Smooth muscle cell (in vitro differentiated cells): ENCODE data around the gene NR5A2. TPM values are rescaled to one million over a fixed set of nuclear protein-coding genes. Genes with fewer than 3 reads are reported as not detected.

Experiments
- DNase-seq: peaks from one replicate; lab custom pipeline; 2025; ENCODE audit not compliant: unreplicated experiment; lab: John Stamatoyannopoulos, UW
- H2AFZ ChIP-seq: fragments of 200-600 bp; sonication (generic); 2 replicates; pipeline ENCODE4 v1.6.0; 2016; ENCODE audit warnings: antibody characterized with exemption, low read depth, mild to moderate bottlenecking
- H3F3A ChIP-seq: fragments of 200-600 bp; sonication (generic); 2 replicates; pipeline ENCODE4 v1.6.0; 2017; ENCODE audit warnings: antibody characterized with exemption, low read depth
- H3K27ac ChIP-seq: fragments of 200-600 bp; sonication (generic); 2 replicates; pipeline ENCODE4 v1.5.1; 2016; ENCODE audit warnings: low read depth, mild to moderate bottlenecking
- H3K27me3 ChIP-seq: fragments of 200-600 bp; sonication (generic); 2 replicates; pipeline ENCODE4 v1.6.1; 2016; ENCODE audit warnings: low read depth, mild to moderate bottlenecking
- H3K36me3 ChIP-seq: fragments of 200-600 bp; sonication (generic); 2 replicates; pipeline ENCODE4 v1.5.1; 2016; ENCODE audit warnings: low read depth
- H3K4me1 ChIP-seq: fragments of 200-600 bp; sonication (generic); 2 replicates; pipeline ENCODE4 v1.5.1; 2016; ENCODE audit warnings: low read depth
- H3K4me2 ChIP-seq: fragments of 200-600 bp; sonication (generic); 2 replicates; pipeline ENCODE4 v1.6.0; 2016; ENCODE audit warnings: mild to moderate bottlenecking
- H3K4me3 ChIP-seq: fragments of 200-600 bp; sonication (generic); 2 replicates; pipeline ENCODE4 v1.5.1; 2016; ENCODE audit warnings: mild to moderate bottlenecking
- H3K79me2 ChIP-seq: fragments of 200-600 bp; sonication (generic); 2 replicates; pipeline ENCODE4 v1.6.0; 2016; ENCODE audit warnings: low read depth, mild to moderate bottlenecking
- H3K9ac ChIP-seq: fragments of 200-600 bp; sonication (generic); 2 replicates; pipeline ENCODE4 v1.6.0; 2016; ENCODE audit warnings: low read depth
- H3K9me3 ChIP-seq: fragments of 200-600 bp; sonication (generic); replicated peaks from 2 replicates; pipeline ENCODE4 v1.5.1; 2016; ENCODE audit warnings: low read depth
- H4K20me1 ChIP-seq: fragments of 200-600 bp; sonication (generic); 2 replicates; pipeline ENCODE4 v1.6.0; 2016; ENCODE audit warnings: low read depth
- WGBS: methylation state at CpG from one replicate; pipeline ENCODE4 v1.1.7; 2016; ENCODE audit warnings: low lambda C conversion rate; 5-methylcytosine and 5-hydroxymethylcytosine counted together
- polyA plus RNA-seq: library from polyadenylated mRNA; unstranded; fragments of >200 nt; fragmentation: Nextera tagmentation; extraction: Ambion mirVana; gene quantifications from 2 replicates; pipeline ENCODE4 v1.2.1, GENCODE V29; 2016
- total RNA-seq: library from RNA; depleted of rRNA; stranded (reverse); fragments of >200 nt; gene quantifications from 2 replicates; pipeline ENCODE4 v1.2.3, GENCODE V29; 2014
- TF ChIP-seq, protein P1 (sequence below): fragments of 200-600 bp; sonication (generic); IDR thresholded peaks from 2 replicates; pipeline ENCODE4 v1.5.1; 2017; ENCODE audit warnings: borderline replicate concordance, mild to moderate bottlenecking, antibody characterized with exemption; ENCODE audit not compliant: insufficient read depth, poor library complexity, severe bottlenecking

The NR5A2 gene
- total and polyA plus RNA-seq, 2 experiments from 2014 or later, result 0.14 to 0.22 TPM

GRCh38 chr1:200037501-200037900 lies 10.0 kb downstream of the NR5A2 start:
- Histone ChIP-seq H3K4me2 (no peak overlapping the region), H3K27ac (no peak overlapping the region), H3K79me2 (no peaks in the 10 kb centered on the region), H4K20me1 (peaks cover 5% of the 10 kb centered on the region), H2AFZ (no peak overlapping the region), H3K36me3 (no peaks in the 10 kb centered on the region), H3K4me3 (no peak overlapping the region), H3F3A (no peaks in the 10 kb centered on the region), H3K9me3 (no peaks in the 10 kb centered on the region), H3K27me3 (peaks cover 100% of the 10 kb centered on the region), H3K9ac (no peak overlapping the region), H3K4me1 (peaks cover 33% of the 10 kb centered on the region)
- 42% methylated on average over 2 of the region's 2 CpGs for WGBS
- DNase-seq, result no peak
- TF ChIP-seq, protein P1, sequence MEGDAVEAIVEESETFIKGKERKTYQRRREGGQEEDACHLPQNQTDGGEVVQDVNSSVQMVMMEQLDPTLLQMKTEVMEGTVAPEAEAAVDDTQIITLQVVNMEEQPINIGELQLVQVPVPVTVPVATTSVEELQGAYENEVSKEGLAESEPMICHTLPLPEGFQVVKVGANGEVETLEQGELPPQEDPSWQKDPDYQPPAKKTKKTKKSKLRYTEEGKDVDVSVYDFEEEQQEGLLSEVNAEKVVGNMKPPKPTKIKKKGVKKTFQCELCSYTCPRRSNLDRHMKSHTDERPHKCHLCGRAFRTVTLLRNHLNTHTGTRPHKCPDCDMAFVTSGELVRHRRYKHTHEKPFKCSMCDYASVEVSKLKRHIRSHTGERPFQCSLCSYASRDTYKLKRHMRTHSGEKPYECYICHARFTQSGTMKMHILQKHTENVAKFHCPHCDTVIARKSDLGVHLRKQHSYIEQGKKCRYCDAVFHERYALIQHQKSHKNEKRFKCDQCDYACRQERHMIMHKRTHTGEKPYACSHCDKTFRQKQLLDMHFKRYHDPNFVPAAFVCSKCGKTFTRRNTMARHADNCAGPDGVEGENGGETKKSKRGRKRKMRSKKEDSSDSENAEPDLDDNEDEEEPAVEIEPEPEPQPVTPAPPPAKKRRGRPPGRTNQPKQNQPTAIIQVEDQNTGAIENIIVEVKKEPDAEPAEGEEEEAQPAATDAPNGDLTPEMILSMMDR, result no peak

DNA sequence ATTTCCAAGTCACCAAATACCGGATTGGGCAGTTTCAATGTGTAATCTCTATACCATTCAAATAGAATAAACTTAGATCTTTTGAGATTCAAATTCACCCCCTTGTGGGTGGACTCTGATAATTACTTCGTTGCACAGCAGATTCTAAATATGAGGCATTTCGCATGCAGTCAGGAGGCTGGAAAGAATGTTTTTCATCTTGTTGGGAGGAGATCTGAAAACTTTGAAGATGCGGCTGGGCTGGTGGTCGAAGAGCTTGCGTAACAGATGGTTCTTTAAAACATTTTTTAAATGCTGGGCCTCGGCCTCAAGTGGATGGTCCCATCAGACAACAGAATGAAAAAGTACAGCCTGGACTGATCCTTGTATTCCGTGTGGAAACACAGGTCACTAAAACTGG lies 10.4 kb downstream of the NR5A2 start:
- TF ChIP-seq, protein P1, result no peak
- Histone ChIP-seq H3K79me2 (no peaks in the 10 kb centered on the region), H3K36me3 (no peaks in the 10 kb centered on the region), H3K27ac (no peak overlapping the region), H3K4me1 (peaks cover 37% of the 10 kb centered on the region), H3K4me3 (no peak overlapping the region), H4K20me1 (peaks cover 5% of the 10 kb centered on the region), H3F3A (no peaks in the 10 kb centered on the region), H3K4me2 (no peak overlapping the region), H3K9ac (no peak overlapping the region), H3K9me3 (no peaks in the 10 kb centered on the region), H2AFZ (no peak overlapping the region), H3K27me3 (peaks cover 100% of the 10 kb centered on the region)
- WGBS, result 15% methylated on average over 8 of the region's 8 CpGs
- no peak for DNase-seq

- Histone ChIP-seq H3K27me3 (peaks cover 100% of the 10 kb centered on the region), H3K9me3 (no peaks in the 10 kb centered on the region), H3F3A (no peaks in the 10 kb centered on the region), H3K27ac (no peak overlapping the region), H3K9ac (no peak overlapping the region), H2AFZ (peak overlapping the region; percentile 88), H4K20me1 (peaks cover 5% of the 10 kb centered on the region), H3K4me3 (peak overlapping the region; percentile 59), H3K4me1 (peaks cover 39% of the 10 kb centered on the region), H3K79me2 (no peaks in the 10 kb centered on the region), H3K4me2 (peak overlapping the region; percentile 99), H3K36me3 (no peaks in the 10 kb centered on the region)
- DNase-seq, result no peak
- TF ChIP-seq, protein P1, result no peak
- 4% methylated on average over 25 of the region's 32 CpGs for WGBS
Measured at GRCh38 chr1:200038325-200038980, 10.9 kb downstream of the NR5A2 start.
